ENCODE data around the gene LYSMD4.
"Not testable (repeated sequence)": the region's sequence is repeated elsewhere in the genome, so short reads cannot be mapped to it uniquely, and the experiment has no call there.

The LYSMD4 gene

DNA sequence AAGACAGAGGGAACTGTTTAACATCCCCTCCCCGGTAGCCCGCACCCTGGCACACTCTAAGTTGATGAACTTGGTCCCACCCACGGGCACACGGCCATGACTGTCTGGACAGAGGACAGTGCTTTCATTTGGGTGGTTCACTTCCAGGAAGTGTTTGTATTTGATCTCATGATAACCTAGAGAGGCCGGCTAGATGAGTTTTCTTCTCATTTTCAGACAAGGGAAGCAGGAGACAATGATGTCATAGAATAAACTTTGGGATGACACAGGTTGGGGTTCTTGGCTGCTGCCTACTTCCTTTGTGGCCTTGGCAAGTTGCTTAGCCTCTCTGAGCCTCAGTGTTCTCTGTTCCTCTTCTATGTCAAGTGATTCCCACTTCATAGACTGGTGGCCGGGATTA is 16.1 kb upstream of the LYSMD4 start:
- Histone ChIP-seq H3K9me3 (ENCODE audit: control insufficient read depth, insufficient read depth, low read length) (no peaks in the 10 kb centered on the region), H3K4me3 (ENCODE audit: low read length) (no peak overlapping the region), H3K36me3 (ENCODE audit: control insufficient read depth, insufficient read depth, low read length) (no peaks in the 10 kb centered on the region), H3K27ac (ENCODE audit: low read length) (no peak overlapping the region), H3K27me3 (ENCODE audit: control insufficient read depth, insufficient read depth, low read length) (no peaks in the 10 kb centered on the region), H3K4me1 (ENCODE audit: control insufficient read depth, insufficient read depth, low read length) (no peaks in the 10 kb centered on the region)
- WGBS (ENCODE audit: insufficient coverage, insufficient read length), result no CpG with 5 or more reads among the region's 6 CpGs
- no peak for DNase-seq (ENCODE audit: low read depth, low spot score)

DNA sequence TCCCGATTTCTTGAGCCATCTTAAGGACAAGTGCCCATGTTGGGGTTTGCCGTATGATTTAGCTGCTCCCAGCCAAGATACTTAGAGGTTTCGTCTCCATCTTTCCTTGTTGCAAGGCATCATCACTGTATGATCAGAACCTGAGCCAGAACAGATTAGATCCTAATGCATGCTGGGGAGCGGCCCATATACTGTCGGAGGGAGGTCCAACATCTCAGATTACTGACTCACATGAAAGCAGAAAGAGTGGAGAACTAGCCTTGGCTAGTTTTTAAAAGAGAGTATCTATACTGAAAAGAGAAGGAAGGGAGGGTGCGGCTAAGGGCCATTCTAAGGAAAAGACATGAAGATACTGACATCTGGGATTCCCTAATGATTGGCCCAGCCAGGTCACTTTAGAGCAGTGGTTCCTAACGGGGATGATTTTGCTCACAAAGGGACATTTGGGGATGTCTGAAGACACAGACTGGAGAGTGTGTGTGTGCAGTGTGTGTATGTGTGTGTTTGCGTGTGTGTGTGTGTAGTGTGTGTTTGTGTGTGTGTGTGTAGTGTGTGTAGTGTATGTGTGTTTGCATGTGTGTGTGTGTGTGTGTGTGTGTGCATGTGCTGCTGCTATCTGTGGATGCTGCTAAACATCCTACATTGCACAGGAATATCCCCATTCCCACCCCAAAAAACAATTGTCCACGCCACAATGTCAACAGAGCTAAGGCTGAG is 12.3 kb upstream of the LYSMD4 start:
- Histone ChIP-seq H3K9me3 (ENCODE audit: control insufficient read depth, insufficient read depth, low read length) (no peaks in the 10 kb centered on the region), H3K4me3 (ENCODE audit: low read length) (no peak overlapping the region), H3K27ac (ENCODE audit: low read length) (no peak overlapping the region), H3K36me3 (ENCODE audit: control insufficient read depth, insufficient read depth, low read length) (no peaks in the 10 kb centered on the region), H3K27me3 (ENCODE audit: control insufficient read depth, insufficient read depth, low read length) (no peaks in the 10 kb centered on the region), H3K4me1 (ENCODE audit: control insufficient read depth, insufficient read depth, low read length) (no peaks in the 10 kb centered on the region)
- DNase-seq (ENCODE audit: low read depth, low spot score), result no peak
- 100% methylated on average over 1 of the region's 9 CpGs for WGBS (ENCODE audit: insufficient coverage, insufficient read length)

DNA sequence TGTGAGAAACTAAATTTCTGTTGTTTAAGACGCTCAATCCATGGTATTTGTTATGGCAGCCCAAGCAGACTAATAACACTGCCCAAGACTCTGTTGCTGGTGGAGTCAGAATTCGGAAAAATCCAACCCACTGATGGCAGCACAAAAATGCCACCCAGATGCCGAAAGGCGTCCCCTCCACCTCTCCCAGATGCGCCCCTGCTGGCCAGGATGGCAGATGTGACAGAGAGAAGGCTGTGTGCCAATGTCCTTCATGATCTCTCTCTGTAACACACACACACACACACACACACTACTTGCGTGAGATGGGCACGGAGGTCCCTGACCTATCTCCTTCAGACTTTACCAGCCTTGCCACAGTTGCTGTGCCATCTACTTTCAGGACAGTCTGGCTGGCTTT is 10.9 kb upstream of the LYSMD4 start:
- no CpG with 5 or more reads among the region's 7 CpGs for WGBS (ENCODE audit: insufficient coverage, insufficient read length)
- no peaks in the 10 kb centered on the region for H3K36me3 ChIP-seq (ENCODE audit: control insufficient read depth, insufficient read depth, low read length)
- H3K4me1 ChIP-seq (ENCODE audit: control insufficient read depth, insufficient read depth, low read length), result no peaks in the 10 kb centered on the region
- H3K27ac ChIP-seq (ENCODE audit: low read length), result no peak overlapping the region
- no peak overlapping the region for H3K4me3 ChIP-seq (ENCODE audit: low read length)
- DNase-seq (ENCODE audit: low read depth, low spot score), result no peak
- no peaks in the 10 kb centered on the region for H3K27me3 ChIP-seq (ENCODE audit: control insufficient read depth, insufficient read depth, low read length)
- H3K9me3 ChIP-seq (ENCODE audit: control insufficient read depth, insufficient read depth, low read length), result no peaks in the 10 kb centered on the region

DNA sequence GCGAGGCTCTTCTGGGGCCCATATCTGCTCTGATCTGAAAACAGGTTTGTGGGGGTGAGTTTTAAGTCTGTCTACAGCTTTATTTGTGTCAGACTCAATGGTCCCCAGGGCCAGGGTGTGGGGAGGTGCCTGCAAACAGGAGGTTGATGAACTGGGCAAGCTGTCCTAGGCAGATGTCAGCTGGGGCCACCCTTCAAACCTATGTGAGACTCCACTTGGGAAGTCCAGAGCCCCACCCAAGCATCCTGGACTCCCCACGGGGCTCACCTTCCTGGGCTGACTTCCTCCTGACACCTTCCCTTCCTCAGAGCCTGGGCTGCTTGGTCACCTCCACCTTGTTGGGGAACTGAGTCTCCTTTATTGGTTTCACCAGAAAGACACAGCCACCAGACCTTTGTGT is 8.6 kb upstream of the LYSMD4 start:
- Histone ChIP-seq H3K4me1 (ENCODE audit: control insufficient read depth, insufficient read depth, low read length) (no peaks in the 10 kb centered on the region), H3K9me3 (ENCODE audit: control insufficient read depth, insufficient read depth, low read length) (no peaks in the 10 kb centered on the region), H3K36me3 (ENCODE audit: control insufficient read depth, insufficient read depth, low read length) (no peaks in the 10 kb centered on the region), H3K27me3 (ENCODE audit: control insufficient read depth, insufficient read depth, low read length) (no peaks in the 10 kb centered on the region), H3K27ac (ENCODE audit: low read length) (no peak overlapping the region), H3K4me3 (ENCODE audit: low read length) (no peak overlapping the region)
- no peak for DNase-seq (ENCODE audit: low read depth, low spot score)
- no CpG with 5 or more reads among the region's 2 CpGs for WGBS (ENCODE audit: insufficient coverage, insufficient read length)

DNA sequence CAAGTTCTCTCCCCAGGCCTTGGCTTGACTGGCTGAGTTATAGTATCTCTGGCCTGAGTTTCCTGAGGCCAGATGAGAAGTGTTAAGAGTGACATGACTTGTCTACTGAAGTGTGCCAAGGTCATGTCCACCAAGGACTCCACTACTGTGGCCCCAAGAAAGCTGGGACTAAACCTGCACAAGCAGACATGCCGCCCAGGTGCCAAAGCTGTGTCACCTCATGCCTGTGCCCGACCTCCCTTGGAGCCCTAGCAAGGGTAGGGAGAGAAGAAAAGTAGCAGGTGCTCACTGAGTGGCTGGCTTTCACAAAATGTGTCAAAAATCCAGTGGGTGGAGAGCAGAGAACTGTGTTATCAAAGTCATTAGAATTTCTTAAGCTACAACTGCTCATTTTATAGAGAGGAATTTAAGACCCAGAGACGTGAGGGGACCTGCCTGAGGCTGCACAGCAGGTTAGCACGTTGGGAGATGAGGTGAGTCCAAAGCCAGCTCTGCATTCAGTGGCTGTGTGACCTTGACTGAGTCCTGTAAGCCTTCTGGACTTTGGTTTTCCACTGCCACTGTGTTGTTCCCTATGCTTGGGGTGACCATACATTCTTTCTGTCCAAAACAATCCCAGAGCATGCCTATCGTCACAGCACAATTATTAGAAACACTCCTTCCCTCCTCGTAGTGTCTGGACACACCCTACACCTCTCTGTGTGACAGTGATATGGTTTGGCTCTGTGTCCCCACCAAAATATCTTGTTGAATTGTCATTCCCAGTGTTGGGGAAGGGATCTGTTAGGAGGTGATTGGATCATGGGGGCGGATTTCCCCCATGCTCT is 5.0 kb upstream of the LYSMD4 start:
- DNase-seq (ENCODE audit: low read depth, low spot score), result no peak
- Histone ChIP-seq H3K4me1 (ENCODE audit: control insufficient read depth, insufficient read depth, low read length) (no peaks in the 10 kb centered on the region), H3K27ac (ENCODE audit: low read length) (no peak overlapping the region), H3K4me3 (ENCODE audit: low read length) (no peak overlapping the region), H3K36me3 (ENCODE audit: control insufficient read depth, insufficient read depth, low read length) (no peaks in the 10 kb centered on the region), H3K27me3 (ENCODE audit: control insufficient read depth, insufficient read depth, low read length) (no peaks in the 10 kb centered on the region), H3K9me3 (ENCODE audit: control insufficient read depth, insufficient read depth, low read length) (no peaks in the 10 kb centered on the region)
- WGBS (ENCODE audit: insufficient coverage, insufficient read length), result no CpG with 5 or more reads among the region's 7 CpGs

DNA sequence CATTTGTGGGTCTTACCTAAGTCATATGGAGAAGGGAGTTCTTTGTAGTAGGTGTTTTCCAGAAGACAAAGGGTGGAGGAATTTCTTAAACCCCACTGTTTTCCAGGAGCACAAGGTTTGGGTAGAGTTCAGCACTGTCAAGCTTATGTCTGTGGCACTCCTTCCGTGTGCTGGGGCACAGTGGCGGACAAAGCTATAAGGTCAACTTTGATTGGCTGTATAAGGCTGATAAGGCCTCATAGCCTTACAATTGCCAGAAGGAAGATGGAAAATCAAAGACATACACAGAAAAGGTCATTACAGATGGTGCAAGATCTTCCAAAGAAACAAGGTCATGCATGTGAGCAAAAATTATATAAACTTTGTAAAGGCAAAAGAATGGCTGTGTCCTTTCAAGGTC is 3.5 kb upstream of the LYSMD4 start:
- Histone ChIP-seq H3K4me1 (ENCODE audit: control insufficient read depth, insufficient read depth, low read length) (no peaks in the 10 kb centered on the region), H3K36me3 (ENCODE audit: control insufficient read depth, insufficient read depth, low read length) (no peaks in the 10 kb centered on the region), H3K27me3 (ENCODE audit: control insufficient read depth, insufficient read depth, low read length) (peaks cover 2% of the 10 kb centered on the region; the same call in 1 of the 2 replicates), H3K27ac (ENCODE audit: low read length) (no peak overlapping the region), H3K4me3 (ENCODE audit: low read length) (no peak overlapping the region), H3K9me3 (ENCODE audit: control insufficient read depth, insufficient read depth, low read length) (no peaks in the 10 kb centered on the region)
- DNase-seq (ENCODE audit: low read depth, low spot score), result no peak
- no CpG with 5 or more reads among the region's 2 CpGs for WGBS (ENCODE audit: insufficient coverage, insufficient read length)

DNA sequence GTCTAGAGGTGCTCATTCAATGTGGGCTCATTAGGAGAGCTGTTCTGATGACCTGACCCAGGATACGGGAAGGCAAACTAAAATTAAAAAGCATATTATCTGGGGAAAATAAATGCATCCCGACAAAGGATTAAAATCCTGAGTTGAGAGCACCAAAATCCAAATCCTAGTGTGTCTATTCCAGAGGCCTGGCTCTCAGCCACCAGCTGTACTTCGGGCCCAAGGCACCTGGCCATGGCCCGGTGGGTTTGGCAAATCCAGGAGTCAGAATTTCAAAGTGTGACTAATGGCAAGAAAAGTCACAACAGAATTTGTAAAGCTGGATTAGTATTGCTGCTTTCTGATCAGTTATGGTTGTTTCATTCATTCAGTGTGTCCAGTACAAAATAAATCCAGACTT is 2.6 kb upstream of the LYSMD4 start:
- Histone ChIP-seq H3K36me3 (ENCODE audit: control insufficient read depth, insufficient read depth, low read length) (no peaks in the 10 kb centered on the region), H3K4me1 (ENCODE audit: control insufficient read depth, insufficient read depth, low read length) (no peaks in the 10 kb centered on the region), H3K4me3 (ENCODE audit: low read length) (no peak overlapping the region), H3K27ac (ENCODE audit: low read length) (no peak overlapping the region), H3K27me3 (ENCODE audit: control insufficient read depth, insufficient read depth, low read length) (peaks cover 2% of the 10 kb centered on the region; the same call in 1 of the 2 replicates), H3K9me3 (ENCODE audit: control insufficient read depth, insufficient read depth, low read length) (no peaks in the 10 kb centered on the region)
- DNase-seq (ENCODE audit: low read depth, low spot score), result no peak
- no CpG with 5 or more reads among the region's 4 CpGs for WGBS (ENCODE audit: insufficient coverage, insufficient read length)

DNA sequence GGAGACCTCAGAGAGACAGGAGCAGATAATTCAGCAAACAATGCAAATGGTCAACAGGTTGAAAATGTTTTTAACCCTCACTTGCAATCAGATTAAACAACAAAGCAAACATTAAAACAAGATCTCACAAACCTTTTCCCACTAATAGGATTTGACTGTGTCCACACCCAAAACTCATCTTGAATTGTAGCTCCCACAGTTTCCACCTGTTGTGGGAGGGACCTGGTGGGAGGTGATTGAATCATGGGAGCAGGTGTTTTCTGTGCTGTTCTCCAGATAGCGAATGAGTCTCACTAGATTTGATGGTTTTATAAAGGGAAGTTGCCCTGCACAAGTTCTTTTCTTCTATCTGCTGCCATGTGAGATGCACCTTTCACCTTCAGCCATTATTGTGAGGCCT is 1.3 kb upstream of the LYSMD4 start:
- Histone ChIP-seq H3K27ac (ENCODE audit: low read length) (no peak overlapping the region), H3K36me3 (ENCODE audit: control insufficient read depth, insufficient read depth, low read length) (no peaks in the 10 kb centered on the region), H3K4me1 (ENCODE audit: control insufficient read depth, insufficient read depth, low read length) (no peaks in the 10 kb centered on the region), H3K4me3 (ENCODE audit: low read length) (no peak overlapping the region), H3K27me3 (ENCODE audit: control insufficient read depth, insufficient read depth, low read length) (peaks cover 2% of the 10 kb centered on the region; the same call in 1 of the 2 replicates), H3K9me3 (ENCODE audit: control insufficient read depth, insufficient read depth, low read length) (no peaks in the 10 kb centered on the region)
- DNase-seq (ENCODE audit: low read depth, low spot score), result no peak
- WGBS (ENCODE audit: insufficient coverage, insufficient read length), result no CpG with 5 or more reads among the region's 1 CpG

DNA sequence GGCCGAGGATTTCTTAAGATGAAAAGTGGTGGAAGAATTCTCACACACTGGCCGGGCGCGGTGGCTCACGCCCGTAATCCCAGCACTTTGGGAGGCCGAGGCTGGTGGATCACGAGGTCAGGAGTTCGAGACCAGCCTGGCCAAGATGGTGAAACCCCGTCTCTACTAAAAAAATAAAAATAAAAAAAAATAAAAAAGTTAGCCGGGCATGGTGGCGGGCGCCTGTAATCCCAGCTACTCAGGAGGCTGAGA is 729 bp upstream of the LYSMD4 start:
- H3K4me3 ChIP-seq (ENCODE audit: low read length); H3K27me3 ChIP-seq (ENCODE audit: control insufficient read depth, insufficient read depth, low read length); H3K36me3 ChIP-seq (ENCODE audit: control insufficient read depth, insufficient read depth, low read length); H3K27ac ChIP-seq (ENCODE audit: low read length); H3K4me1 ChIP-seq (ENCODE audit: control insufficient read depth, insufficient read depth, low read length); DNase-seq (ENCODE audit: low read depth, low spot score); H3K9me3 ChIP-seq (ENCODE audit: control insufficient read depth, insufficient read depth, low read length): not testable (repeated sequence)
- no CpG with 5 or more reads among the region's 13 CpGs for WGBS (ENCODE audit: insufficient coverage, insufficient read length)

DNA sequence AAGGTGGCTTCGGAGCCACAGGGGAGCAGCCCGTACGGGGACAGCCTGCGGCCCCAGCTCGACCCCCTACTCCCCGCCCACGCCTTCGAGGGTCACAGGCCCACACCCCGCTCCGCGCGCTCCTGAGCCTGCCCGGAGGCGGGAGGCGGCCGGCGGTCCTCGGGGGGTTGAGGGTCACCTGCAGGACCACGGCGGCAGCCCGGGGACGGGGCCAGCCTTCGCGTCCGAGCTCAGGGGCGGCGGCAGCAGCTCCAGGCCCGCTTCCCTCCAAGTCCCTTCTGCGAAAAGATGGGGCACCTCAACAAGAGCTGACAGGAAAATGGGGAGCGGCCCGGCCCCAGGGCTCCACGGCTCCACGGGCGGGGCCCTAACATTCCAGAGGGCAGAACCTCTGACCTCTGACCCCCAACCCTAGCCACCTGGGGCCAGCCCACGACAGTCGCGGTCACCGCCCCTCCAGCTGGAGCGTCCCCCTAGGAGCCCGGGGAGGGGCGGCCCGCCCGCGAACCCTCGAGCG is 428 bp downstream of the LYSMD4 start:
- no CpG with 5 or more reads among the region's 46 CpGs for WGBS (ENCODE audit: insufficient coverage, insufficient read length)
- H3K27me3 ChIP-seq (ENCODE audit: control insufficient read depth, insufficient read depth, low read length), result peaks cover 2% of the 10 kb centered on the region; the same call in 1 of the 2 replicates
- 0 out of 2 replicates have a peak, but pooled peaks cover 2% of the 10 kb centered on the region for H3K36me3 ChIP-seq (ENCODE audit: control insufficient read depth, insufficient read depth, low read length)
- H3K9me3 ChIP-seq (ENCODE audit: control insufficient read depth, insufficient read depth, low read length), result no peaks in the 10 kb centered on the region
- no peaks in the 10 kb centered on the region for H3K4me1 ChIP-seq (ENCODE audit: control insufficient read depth, insufficient read depth, low read length)
- no peak for DNase-seq (ENCODE audit: low read depth, low spot score)
- H3K27ac ChIP-seq (ENCODE audit: low read length), result no peak overlapping the region
- peak overlapping the region; percentile 98 for H3K4me3 ChIP-seq (ENCODE audit: low read length)

All from iPS DF 6.9 (cell line).